Measurements from ENCODE around the gene RAD54L. TPM values are rescaled to one million over a fixed set of nuclear protein-coding genes. Genes with fewer than 3 reads are reported as not detected.

The RAD54L gene
- total RNA-seq, 6 experiments from 2014 or later = 3.8 to 10.9 (median 8.3) TPM

DNA sequence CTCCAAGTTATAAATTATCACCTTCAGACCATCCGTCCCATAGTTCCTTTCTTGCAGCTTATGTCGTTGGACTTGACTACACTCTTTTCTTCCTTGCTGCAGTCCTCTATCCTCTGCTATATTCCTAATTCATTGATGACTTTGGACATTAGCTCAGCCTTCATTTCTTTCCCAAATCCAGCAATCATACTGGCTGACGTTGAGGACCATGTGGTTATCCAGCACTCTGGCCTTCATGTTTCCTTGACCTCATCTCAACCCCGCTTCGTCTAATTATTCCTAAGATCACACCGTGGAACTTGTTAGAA lies 27.4 kb downstream of the RAD54L start:
- DNase-seq = no peak
- no peaks in the 10 kb centered on the region for H3K4me1 Mint-ChIP-seq (ENCODE audit: low read depth)
- H3K4me3 Mint-ChIP-seq = no peak overlapping the region
- H3K27ac Mint-ChIP-seq = no peak overlapping the region
- TF ChIP-seq, protein P1, sequence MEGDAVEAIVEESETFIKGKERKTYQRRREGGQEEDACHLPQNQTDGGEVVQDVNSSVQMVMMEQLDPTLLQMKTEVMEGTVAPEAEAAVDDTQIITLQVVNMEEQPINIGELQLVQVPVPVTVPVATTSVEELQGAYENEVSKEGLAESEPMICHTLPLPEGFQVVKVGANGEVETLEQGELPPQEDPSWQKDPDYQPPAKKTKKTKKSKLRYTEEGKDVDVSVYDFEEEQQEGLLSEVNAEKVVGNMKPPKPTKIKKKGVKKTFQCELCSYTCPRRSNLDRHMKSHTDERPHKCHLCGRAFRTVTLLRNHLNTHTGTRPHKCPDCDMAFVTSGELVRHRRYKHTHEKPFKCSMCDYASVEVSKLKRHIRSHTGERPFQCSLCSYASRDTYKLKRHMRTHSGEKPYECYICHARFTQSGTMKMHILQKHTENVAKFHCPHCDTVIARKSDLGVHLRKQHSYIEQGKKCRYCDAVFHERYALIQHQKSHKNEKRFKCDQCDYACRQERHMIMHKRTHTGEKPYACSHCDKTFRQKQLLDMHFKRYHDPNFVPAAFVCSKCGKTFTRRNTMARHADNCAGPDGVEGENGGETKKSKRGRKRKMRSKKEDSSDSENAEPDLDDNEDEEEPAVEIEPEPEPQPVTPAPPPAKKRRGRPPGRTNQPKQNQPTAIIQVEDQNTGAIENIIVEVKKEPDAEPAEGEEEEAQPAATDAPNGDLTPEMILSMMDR (IDR thresholded peaks at IDR 0.05) = no peak
- H3K36me3 Mint-ChIP-seq (ENCODE audit: low read depth) = peaks cover 26% of the 10 kb centered on the region; the same call in 1 of the 2 replicates
- H3K9me3 Mint-ChIP-seq = no peaks in the 10 kb centered on the region
- peaks cover 7% of the 10 kb centered on the region for H3K27me3 Mint-ChIP-seq (ENCODE audit: insufficient read depth)

DNA sequence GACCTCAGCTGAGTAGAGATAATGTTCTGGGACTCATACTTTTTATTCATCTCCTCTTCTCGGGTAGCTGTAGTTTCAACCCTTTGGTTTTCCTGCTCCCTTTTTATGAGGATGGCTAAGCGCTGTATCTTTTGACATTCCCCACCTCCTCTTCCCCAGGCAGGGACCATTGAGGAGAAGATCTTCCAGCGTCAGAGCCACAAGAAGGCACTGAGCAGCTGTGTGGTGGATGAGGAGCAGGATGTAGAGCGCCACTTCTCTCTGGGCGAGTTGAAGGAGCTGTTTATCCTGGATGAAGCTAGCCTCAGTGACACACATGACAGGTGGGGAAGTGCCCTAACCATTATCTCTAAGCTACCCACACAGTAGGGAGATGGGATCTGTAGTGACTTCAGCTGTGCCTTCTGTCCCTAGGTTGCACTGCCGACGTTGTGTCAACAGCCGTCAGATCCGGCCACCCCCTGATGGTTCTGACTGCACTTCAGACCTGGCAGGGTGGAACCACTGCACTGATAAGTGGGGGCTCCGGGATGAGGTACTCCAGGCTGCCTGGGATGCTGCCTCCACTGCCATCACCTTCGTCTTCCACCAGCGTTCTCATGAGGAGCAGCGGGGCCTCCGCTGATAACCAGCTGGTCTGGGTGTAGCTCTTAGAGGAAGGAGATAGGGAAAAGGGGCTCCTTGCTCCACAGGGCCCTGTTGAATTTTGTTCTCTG lies 30.3 kb downstream of the RAD54L start:
- peaks cover 46% of the 10 kb centered on the region for H3K36me3 Mint-ChIP-seq (ENCODE audit: low read depth)
- H3K4me3 Mint-ChIP-seq = no peak overlapping the region
- peaks cover 9% of the 10 kb centered on the region for H3K27me3 Mint-ChIP-seq (ENCODE audit: insufficient read depth)
- no peaks in the 10 kb centered on the region for H3K9me3 Mint-ChIP-seq
- H3K27ac Mint-ChIP-seq = no peak overlapping the region
- TF ChIP-seq, protein P1 (IDR thresholded peaks at IDR 0.05) = no peak
- no peak for DNase-seq
- peaks cover under 1% of the 10 kb centered on the region; the same call in 1 of the 2 replicates for H3K4me1 Mint-ChIP-seq (ENCODE audit: low read depth)

DNA sequence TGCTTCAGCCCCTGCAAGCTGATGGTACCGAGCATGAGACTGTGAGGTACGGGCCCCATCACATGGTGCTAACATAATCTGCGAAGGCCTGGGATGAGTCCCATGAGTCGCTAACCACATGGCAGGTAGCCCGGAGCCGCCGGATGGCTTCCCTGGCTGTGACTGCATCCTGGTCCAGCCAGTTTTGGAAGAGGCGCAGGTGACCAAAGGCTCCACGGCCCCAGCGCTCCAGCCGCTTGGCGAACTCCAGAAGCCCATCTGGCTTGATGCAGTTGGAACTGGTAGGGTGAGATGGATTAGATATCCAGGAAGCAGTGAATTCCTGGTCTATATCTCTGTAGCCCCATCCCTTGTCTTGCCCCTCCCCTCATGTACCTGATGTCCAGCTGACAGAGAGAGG lies 31.2 kb downstream of the RAD54L start:
- Mint-ChIP-seq H3K36me3 (ENCODE audit: low read depth) (peaks cover 54% of the 10 kb centered on the region), H3K27me3 (ENCODE audit: insufficient read depth) (peaks cover 7% of the 10 kb centered on the region), H3K27ac (peak overlapping the region; percentile 22; the same call in 1 of the 2 replicates), H3K4me3 (no peak overlapping the region), H3K4me1 (ENCODE audit: low read depth) (peaks cover 10% of the 10 kb centered on the region), H3K9me3 (no peaks in the 10 kb centered on the region)
- TF ChIP-seq, protein P1 (IDR thresholded peaks at IDR 0.05) = no peak
- DNase-seq = no peak

DNA sequence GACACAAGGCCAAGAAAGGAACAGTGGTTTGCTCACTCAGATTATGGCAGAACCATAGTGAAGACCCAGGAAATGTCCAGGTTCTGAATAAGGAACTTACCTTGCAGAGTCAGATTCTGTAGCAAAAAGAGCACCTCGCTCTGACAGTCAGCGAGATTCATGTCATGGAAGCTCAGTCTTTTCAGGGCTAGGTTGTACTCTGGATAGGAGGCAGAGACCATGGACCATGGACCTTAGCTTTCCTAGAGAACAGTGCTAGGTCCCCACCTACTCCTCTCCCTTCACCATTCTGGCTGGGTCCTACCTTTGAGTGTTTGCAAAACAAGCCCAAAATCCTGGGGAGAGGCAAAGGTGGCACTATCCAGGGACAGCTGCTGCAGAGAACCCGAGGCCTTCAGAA lies 32.5 kb downstream of the RAD54L start:
- H3K27me3 Mint-ChIP-seq (ENCODE audit: insufficient read depth) = peaks cover 4% of the 10 kb centered on the region; the same call in 1 of the 2 replicates
- no peak overlapping the region for H3K4me3 Mint-ChIP-seq
- DNase-seq = no peak
- H3K4me1 Mint-ChIP-seq (ENCODE audit: low read depth) = peaks cover 23% of the 10 kb centered on the region
- H3K9me3 Mint-ChIP-seq = no peaks in the 10 kb centered on the region
- H3K36me3 Mint-ChIP-seq (ENCODE audit: low read depth) = peaks cover 52% of the 10 kb centered on the region
- TF ChIP-seq, protein P1 (IDR thresholded peaks at IDR 0.05) = no peak
- no peak overlapping the region for H3K27ac Mint-ChIP-seq

DNA sequence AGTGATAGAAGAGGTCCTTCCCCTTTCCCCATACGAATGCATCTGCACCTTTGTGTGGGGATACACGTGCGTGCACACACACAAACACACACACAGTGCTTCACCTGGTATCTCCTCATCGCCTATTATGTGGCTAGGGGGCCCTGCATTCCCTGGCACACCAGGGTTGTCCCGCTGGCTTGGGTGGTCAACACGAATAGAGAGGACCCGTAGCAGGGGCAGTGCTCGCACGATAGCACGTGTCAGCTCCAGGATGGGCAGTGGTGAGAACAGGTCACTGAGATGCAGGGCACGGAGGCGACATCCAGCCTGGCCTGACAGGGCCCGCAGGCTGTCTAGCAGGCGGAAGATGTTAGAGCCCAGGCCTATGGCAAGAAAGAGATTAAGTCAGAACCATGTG lies 33.5 kb downstream of the RAD54L start:
- Mint-ChIP-seq H3K27me3 (ENCODE audit: insufficient read depth) (peaks cover 4% of the 10 kb centered on the region; the same call in 1 of the 2 replicates), H3K36me3 (ENCODE audit: low read depth) (peaks cover 47% of the 10 kb centered on the region), H3K4me3 (no peak overlapping the region), H3K4me1 (ENCODE audit: low read depth) (peaks cover 26% of the 10 kb centered on the region), H3K9me3 (no peaks in the 10 kb centered on the region), H3K27ac (0 out of 2 replicates have a peak overlapping the region, but pooled peaks have one; percentile 16)
- DNase-seq = no peak
- TF ChIP-seq, protein P1 (IDR thresholded peaks at IDR 0.05) = no peak
